ENCODE results near the gene PDE8A. TPM values are rescaled to one million over a fixed set of nuclear protein-coding genes. Genes with fewer than 3 reads are reported as not detected.
A peak's percentile ranks its signal among the peaks of the same experiment; 100 is the strongest.

The PDE8A gene
- total RNA-seq, 4 donors from 2014 or later = 49.4 to 108 (median 64.3) TPM

DNA sequence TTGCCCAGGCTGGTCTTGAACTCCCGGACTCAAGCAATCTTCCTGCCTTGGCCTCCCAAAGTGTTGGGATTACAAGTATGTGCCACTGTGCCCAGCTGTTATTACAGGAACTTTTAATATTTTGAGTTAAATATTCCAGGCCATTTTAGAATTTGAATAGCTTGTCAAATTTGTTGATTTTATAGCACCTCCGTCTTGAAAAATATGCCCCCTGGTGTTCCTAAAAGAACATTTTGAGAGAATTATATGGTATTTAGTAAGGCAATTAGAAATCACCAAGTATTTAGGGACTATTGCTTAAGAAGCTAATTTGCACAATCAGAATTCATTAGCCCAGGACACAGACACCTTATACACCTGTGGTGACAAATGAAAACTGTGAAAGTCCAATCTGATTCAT, 23.7 kb downstream of the PDE8A start:
- TF ChIP-seq EP300 (IDR thresholded peaks at IDR 0.05) (no peak), POLR2A (IDR thresholded peaks at IDR 0.05) (no peak)
- TF ChIP-seq, protein P1, sequence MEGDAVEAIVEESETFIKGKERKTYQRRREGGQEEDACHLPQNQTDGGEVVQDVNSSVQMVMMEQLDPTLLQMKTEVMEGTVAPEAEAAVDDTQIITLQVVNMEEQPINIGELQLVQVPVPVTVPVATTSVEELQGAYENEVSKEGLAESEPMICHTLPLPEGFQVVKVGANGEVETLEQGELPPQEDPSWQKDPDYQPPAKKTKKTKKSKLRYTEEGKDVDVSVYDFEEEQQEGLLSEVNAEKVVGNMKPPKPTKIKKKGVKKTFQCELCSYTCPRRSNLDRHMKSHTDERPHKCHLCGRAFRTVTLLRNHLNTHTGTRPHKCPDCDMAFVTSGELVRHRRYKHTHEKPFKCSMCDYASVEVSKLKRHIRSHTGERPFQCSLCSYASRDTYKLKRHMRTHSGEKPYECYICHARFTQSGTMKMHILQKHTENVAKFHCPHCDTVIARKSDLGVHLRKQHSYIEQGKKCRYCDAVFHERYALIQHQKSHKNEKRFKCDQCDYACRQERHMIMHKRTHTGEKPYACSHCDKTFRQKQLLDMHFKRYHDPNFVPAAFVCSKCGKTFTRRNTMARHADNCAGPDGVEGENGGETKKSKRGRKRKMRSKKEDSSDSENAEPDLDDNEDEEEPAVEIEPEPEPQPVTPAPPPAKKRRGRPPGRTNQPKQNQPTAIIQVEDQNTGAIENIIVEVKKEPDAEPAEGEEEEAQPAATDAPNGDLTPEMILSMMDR (IDR thresholded peaks at IDR 0.05) = no peak
- H3K36me3 ChIP-seq = no peaks in the 10 kb centered on the region
- H3K27me3 ChIP-seq = no peaks in the 10 kb centered on the region
- peaks cover 5 to 94% (median 37%) of the 10 kb centered on the region in 4 donors for H3K4me1 ChIP-seq
- no peak for DNase-seq (ENCODE audit: low spot score in 2 of 2)
- H3K27ac ChIP-seq = peak overlapping the region in 2 of 4 donors; percentile 4 to 38
- H3K4me3 ChIP-seq = no peak overlapping the region
- WGBS, 2 donors = 72 to 80% methylated on average over 2 of the region's 2 CpGs
- H3K9me3 ChIP-seq = no peaks in the 10 kb centered on the region

DNA sequence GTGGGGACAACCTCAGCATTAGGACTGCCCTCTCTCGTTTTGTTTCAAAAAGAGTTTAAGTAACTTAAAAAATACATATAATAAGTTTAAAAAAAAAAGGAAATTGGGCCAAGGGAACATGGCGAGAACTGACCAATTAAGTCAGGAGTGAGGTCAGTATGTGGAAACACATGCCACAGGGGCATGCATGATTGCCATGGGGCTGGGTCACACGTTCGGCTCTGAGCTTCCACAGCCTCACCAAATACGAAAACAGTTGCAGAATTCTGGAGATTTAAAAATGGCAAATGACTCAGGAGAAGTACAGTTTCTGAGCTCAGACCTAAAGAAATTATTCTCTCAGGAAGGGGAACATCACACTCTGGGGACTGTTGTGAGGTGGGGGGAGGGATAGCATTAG, 24.1 kb downstream of the PDE8A start:
- Histone ChIP-seq H3K27me3 (no peaks in the 10 kb centered on the region), H3K4me1 (peaks cover 5 to 94% (median 38%) of the 10 kb centered on the region in 4 donors), H3K4me3 (no peak overlapping the region), H3K9me3 (no peaks in the 10 kb centered on the region), H3K27ac (peak overlapping the region in 2 of 4 donors; percentile 4 to 38), H3K36me3 (no peaks in the 10 kb centered on the region)
- TF ChIP-seq POLR2A (IDR thresholded peaks at IDR 0.05) = no peak
- TF ChIP-seq, protein P1 (IDR thresholded peaks at IDR 0.05) = no peak
- peak; percentile 35 to 38 for TF ChIP-seq EP300 (IDR thresholded peaks at IDR 0.05)
- DNase-seq (ENCODE audit: low spot score in 2 of 2) = no peak
- WGBS, 2 donors = 64 to 68% methylated on average over 5 of the region's 5 CpGs

DNA sequence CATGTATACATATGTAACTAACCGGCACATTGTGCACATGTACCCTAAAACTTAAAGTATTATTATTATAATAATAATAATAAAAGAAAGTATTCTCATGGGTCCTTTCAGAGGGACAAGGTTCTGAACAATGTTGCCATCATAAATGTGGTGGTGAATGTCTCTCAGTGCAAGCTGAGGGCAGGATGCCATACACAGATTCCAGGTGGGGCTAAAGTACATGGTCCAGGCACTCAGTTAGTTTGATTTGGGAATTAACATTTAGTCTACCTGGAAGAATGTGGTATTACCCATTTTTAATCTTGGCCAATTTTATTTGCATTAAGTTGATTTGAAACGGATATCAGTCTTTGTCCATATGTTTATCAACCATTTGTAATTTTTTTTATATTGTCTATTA, 24.5 kb downstream of the PDE8A start:
- Histone ChIP-seq H3K9me3 (no peaks in the 10 kb centered on the region), H3K4me1 (peaks cover 5 to 94% (median 42%) of the 10 kb centered on the region in 4 donors), H3K27ac (peak overlapping the region in 1 of 4 donors; percentile 4), H3K36me3 (no peaks in the 10 kb centered on the region), H3K27me3 (no peaks in the 10 kb centered on the region), H3K4me3 (no peak overlapping the region)
- WGBS, 2 donors = 76 to 79% methylated on average over 2 of the region's 2 CpGs
- TF ChIP-seq EP300 (IDR thresholded peaks at IDR 0.05) (no peak), POLR2A (IDR thresholded peaks at IDR 0.05) (no peak)
- TF ChIP-seq, protein P1 (IDR thresholded peaks at IDR 0.05) = no peak
- no peak for DNase-seq (ENCODE audit: low spot score in 2 of 2)

DNA sequence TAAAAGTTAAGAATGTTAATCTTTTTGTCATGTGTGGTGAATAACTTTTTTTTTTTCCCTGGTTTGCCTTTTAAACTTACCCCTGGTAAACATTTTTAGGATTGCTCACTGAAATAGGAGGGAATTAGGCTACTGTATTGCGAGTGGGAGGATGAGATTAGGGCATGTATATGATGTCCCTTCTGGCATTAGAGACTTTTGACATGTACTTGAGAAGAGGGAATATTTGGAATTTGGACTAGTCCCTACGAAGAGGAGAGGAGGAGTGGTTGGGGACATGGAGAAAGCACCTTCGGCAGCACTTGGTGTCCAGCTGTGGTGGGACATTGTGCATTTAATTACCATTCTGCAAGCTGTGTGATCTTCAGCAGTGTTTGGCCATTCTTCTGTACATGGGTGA, 25.0 kb downstream of the PDE8A start:
- peaks cover 5 to 91% (median 44%) of the 10 kb centered on the region in 4 donors for H3K4me1 ChIP-seq
- WGBS, 2 donors = 76 to 79% methylated on average over 3 of the region's 3 CpGs
- no peaks in the 10 kb centered on the region for H3K9me3 ChIP-seq
- peak overlapping the region in 1 of 4 donors; percentile 4 for H3K27ac ChIP-seq
- no peak for DNase-seq (ENCODE audit: low spot score in 2 of 2)
- no peaks in the 10 kb centered on the region for H3K36me3 ChIP-seq
- no peaks in the 10 kb centered on the region for H3K27me3 ChIP-seq
- H3K4me3 ChIP-seq = no peak overlapping the region
- TF ChIP-seq, protein P1 (IDR thresholded peaks at IDR 0.05) = no peak
- TF ChIP-seq POLR2A (IDR thresholded peaks at IDR 0.05) (no peak), EP300 (IDR thresholded peaks at IDR 0.05) (no peak)

DNA sequence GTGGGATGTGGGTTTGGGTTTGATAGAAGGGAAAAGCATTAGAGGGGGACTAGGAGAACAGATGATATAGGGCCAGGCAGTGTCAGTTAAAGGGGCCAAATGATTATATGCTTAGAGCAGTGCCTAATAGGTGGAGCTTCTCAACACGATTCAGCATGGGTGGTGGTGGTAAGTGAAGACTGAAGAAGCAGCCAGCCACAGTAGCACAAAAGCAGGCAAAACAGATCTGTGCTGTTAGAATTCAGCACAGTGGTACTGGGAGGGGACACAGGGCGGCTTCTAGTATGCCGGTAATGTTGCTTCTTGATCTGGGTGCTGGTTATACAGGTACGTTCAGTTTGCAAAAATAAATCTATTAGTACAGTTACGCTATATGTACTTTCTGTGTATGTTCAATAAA, 25.5 kb downstream of the PDE8A start:
- H3K9me3 ChIP-seq = no peaks in the 10 kb centered on the region
- 76 to 80% methylated on average over 5 of the region's 5 CpGs for WGBS, 2 donors
- no peak overlapping the region for H3K4me3 ChIP-seq
- DNase-seq (ENCODE audit: low spot score in 2 of 2) = no peak
- no peak for TF ChIP-seq EP300 (IDR thresholded peaks at IDR 0.05)
- TF ChIP-seq POLR2A (IDR thresholded peaks at IDR 0.05) = no peak
- TF ChIP-seq, protein P1 (IDR thresholded peaks at IDR 0.05) = no peak
- H3K36me3 ChIP-seq = no peaks in the 10 kb centered on the region
- H3K4me1 ChIP-seq = peaks cover 5 to 88% (median 44%) of the 10 kb centered on the region in 4 donors
- H3K27ac ChIP-seq = no peak overlapping the region
- H3K27me3 ChIP-seq = no peaks in the 10 kb centered on the region

Data from tibial nerve (tissue), 4 donors.